HS-5 (cell line): ENCODE measurements around the gene TPST2.

Experiments
- DNase-seq: peaks from one replicate; pipeline ENCODE4 v3.0.0-alpha.2; 2012; ENCODE audit warnings: low read depth

Gene TPST2

GRCh38 chr22:26489447-26490036 lies 100.4 kb downstream of the TPST2 start:
- DNase-seq, result no peak

GRCh38 chr22:26487996-26488395 lies 101.9 kb downstream of the TPST2 start:
- DNase-seq, result no peak

GRCh38 chr22:26486394-26486793 lies 103.5 kb downstream of the TPST2 start:
- no peak for DNase-seq

- DNase-seq, result no peak
Observed at GRCh38 chr22:26485806-26486390, 104.0 kb downstream of the TPST2 start.

GRCh38 chr22:26485013-26485412 lies 104.9 kb downstream of the TPST2 start:
- no peak for DNase-seq

- no peak for DNase-seq
Observed at GRCh38 chr22:26484360-26484706, 105.6 kb downstream of the TPST2 start.

GRCh38 chr22:26483439-26484359 lies 106.2 kb downstream of the TPST2 start, which contains the start of the genes HPS4 and SRRD:
Gene HPS4 (minus strand): TSS chr22:26483783. CDS start chr22:26481762, 2,021 bp downstream.
Gene SRRD (plus strand): TSS chr22:26483877. CDS start chr22:26483891, 14 bp downstream.
- DNase-seq, result peak; percentile 58

- no peak for DNase-seq
Observed at GRCh38 chr22:26483043-26483438, 106.9 kb downstream of the TPST2 start.

- DNase-seq, result no peak
Observed at GRCh38 chr22:26482161-26482560, 107.8 kb downstream of the TPST2 start.

GRCh38 chr22:26481694-26482093 lies 108.2 kb downstream of the TPST2 start:
- no peak for DNase-seq

- DNase-seq, result no peak
Observed at GRCh38 chr22:26481112-26481693, 108.7 kb downstream of the TPST2 start.

GRCh38 chr22:26480611-26480932 lies 109.4 kb downstream of the TPST2 start:
- no peak for DNase-seq

- no peak for DNase-seq
Observed at GRCh38 chr22:26479792-26480610, 109.9 kb downstream of the TPST2 start.

GRCh38 chr22:26479043-26479791 lies 110.7 kb downstream of the TPST2 start:
- DNase-seq, result no peak

GRCh38 chr22:26477341-26477731 lies 112.6 kb downstream of the TPST2 start:
- DNase-seq, result no peak

- DNase-seq, result no peak
Observed at GRCh38 chr22:26476705-26477340, 113.1 kb downstream of the TPST2 start.

GRCh38 chr22:26474682-26475081 lies 115.2 kb downstream of the TPST2 start:
- no peak for DNase-seq
